ENCODE results near the gene ABL1.

Gene ABL1

GRCh38 chr9:130849356-130849755 is 14.3 kb downstream of the ABL1 start:
- no peak for DNase-seq (ENCODE audit: low read depth)

- no peak for DNase-seq (ENCODE audit: low read depth)
Measured at GRCh38 chr9:130852801-130853200, 17.7 kb downstream of the ABL1 start.

GRCh38 chr9:130854092-130854491 is 19.0 kb downstream of the ABL1 start:
- DNase-seq (ENCODE audit: low read depth), result no peak

GRCh38 chr9:130854835-130855234 is 19.8 kb downstream of the ABL1 start:
- no peak for DNase-seq (ENCODE audit: low read depth)

GRCh38 chr9:130856474-130856873 is 21.4 kb downstream of the ABL1 start:
- DNase-seq (ENCODE audit: low read depth), result no peak

GRCh38 chr9:130857864-130858738 is 23.0 kb downstream of the ABL1 start:
- no peak for DNase-seq (ENCODE audit: low read depth)

- no peak for DNase-seq (ENCODE audit: low read depth)
Measured at GRCh38 chr9:130858739-130859705, 24.0 kb downstream of the ABL1 start.

- DNase-seq (ENCODE audit: low read depth), result peak; percentile 95
Measured at GRCh38 chr9:130860458-130861316, 25.6 kb downstream of the ABL1 start.

- DNase-seq (ENCODE audit: low read depth), result no peak
Measured at GRCh38 chr9:130861372-130862180, 26.5 kb downstream of the ABL1 start.

- no peak for DNase-seq (ENCODE audit: low read depth)
Measured at GRCh38 chr9:130862217-130862616, 27.2 kb downstream of the ABL1 start.

- no peak for DNase-seq (ENCODE audit: low read depth)
Measured at GRCh38 chr9:130862747-130863146, 27.7 kb downstream of the ABL1 start.

- DNase-seq (ENCODE audit: low read depth), result no peak
Measured at GRCh38 chr9:130864541-130864940, 29.5 kb downstream of the ABL1 start.

GRCh38 chr9:130865921-130866320 is 30.9 kb downstream of the ABL1 start:
- no peak for DNase-seq (ENCODE audit: low read depth)

GRCh38 chr9:130866474-130866965 is 31.5 kb downstream of the ABL1 start:
- DNase-seq (ENCODE audit: low read depth), result peak; percentile 76

GRCh38 chr9:130867556-130867955 is 32.5 kb downstream of the ABL1 start:
- no peak for DNase-seq (ENCODE audit: low read depth)

- DNase-seq (ENCODE audit: low read depth), result no peak
Measured at GRCh38 chr9:130868230-130868629, 33.2 kb downstream of the ABL1 start.

GRCh38 chr9:130869250-130869649 is 34.2 kb downstream of the ABL1 start:
- DNase-seq (ENCODE audit: low read depth), result no peak

- no peak for DNase-seq (ENCODE audit: low read depth)
Measured at GRCh38 chr9:130870491-130871381, 35.7 kb downstream of the ABL1 start.

GRCh38 chr9:130871395-130872062 is 36.5 kb downstream of the ABL1 start:
- DNase-seq (ENCODE audit: low read depth), result no peak
